Nephron (organoid): ENCODE data around the gene RREB1.

Source experiments
- H3K27ac Mint-ChIP-seq, 3 experiments: 2 replicates each; pipeline ENCODE4 v1.8.0; 2020; ENCODE audit warnings: mixed read lengths in 3 of 3, mild to moderate bottlenecking in 2 of 3, moderate library complexity in 1 of 3
- H3K27me3 Mint-ChIP-seq: 2 replicates; pipeline ENCODE4 v1.8.0; 2021; ENCODE audit warnings: low read depth, mild to moderate bottlenecking, moderate library complexity, mixed read lengths
- H3K36me3 Mint-ChIP-seq: 2 replicates; pipeline ENCODE4 v1.8.0; 2020; ENCODE audit warnings: low read depth, mixed read lengths
- H3K4me1 Mint-ChIP-seq: 2 replicates; pipeline ENCODE4 v1.8.0; 2020; ENCODE audit warnings: mixed read lengths
- H3K4me3 Mint-ChIP-seq, 3 experiments: 2 replicates each; pipeline ENCODE4 v1.8.0; 2020; ENCODE audit warnings: mild to moderate bottlenecking in 3 of 3, mixed read lengths in 3 of 3, moderate library complexity in 2 of 3
- H3K9me3 Mint-ChIP-seq: 2 replicates; pipeline ENCODE4 v1.8.0; 2020; ENCODE audit warnings: mixed read lengths
- CTCF ChIP-seq, 3 experiments: fragments of 200-600 bp; sonication (generic); IDR thresholded peaks; one replicate each; pipeline ENCODE4 v1.5.0; 2021; ENCODE audit warnings: antibody characterized with exemption in 3 of 3; ENCODE audit not compliant: unreplicated experiment in 3 of 3

The RREB1 gene

DNA sequence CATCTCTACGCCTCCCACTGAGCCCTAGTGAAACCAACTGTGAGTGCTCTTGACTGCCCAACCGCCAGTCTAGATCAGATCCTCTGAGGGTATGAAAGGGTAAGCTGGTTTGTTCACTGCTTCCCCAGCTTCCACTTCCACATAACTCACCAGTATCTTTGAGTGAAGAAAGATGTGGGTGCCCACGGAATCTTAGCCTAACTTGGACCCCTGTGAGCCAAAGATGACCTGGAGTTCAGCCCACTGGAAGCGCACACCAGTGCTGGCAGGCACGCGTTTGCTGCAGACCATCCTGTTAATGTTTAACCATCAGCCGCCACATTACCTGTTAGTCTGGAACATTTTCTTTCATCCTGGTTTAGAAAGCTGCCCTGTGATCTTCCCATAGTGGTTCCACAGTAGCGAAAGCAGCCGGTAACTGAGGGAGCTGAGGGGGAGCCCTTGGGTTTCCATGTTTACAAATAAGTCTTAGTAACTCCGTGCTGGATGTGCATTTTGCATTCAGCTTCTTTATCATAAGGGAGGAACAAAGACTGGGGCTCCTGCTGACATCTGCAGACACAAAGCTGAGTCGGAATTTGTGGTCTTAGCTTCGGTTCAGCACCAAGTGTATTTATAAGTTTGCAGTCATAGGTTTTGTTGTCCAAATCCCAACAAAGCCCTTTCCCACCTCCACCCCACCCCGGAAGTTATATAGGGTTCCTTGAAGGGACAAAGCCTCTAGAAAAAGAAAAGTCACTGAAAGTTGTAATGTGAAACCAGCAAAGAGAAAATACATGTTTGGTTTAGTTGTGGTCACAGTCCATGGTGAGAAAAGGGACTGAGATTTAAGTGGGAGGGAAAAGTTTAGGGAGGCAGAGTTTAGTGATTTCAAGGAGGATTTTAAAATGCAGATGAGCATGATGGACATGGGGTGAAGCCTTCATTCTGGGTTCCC lies 134.2 kb downstream of the RREB1 start:
- H3K27ac Mint-ChIP-seq = peak overlapping the region; percentile 81 to 93 (median 84)
- H3K27me3 Mint-ChIP-seq = no peaks in the 10 kb centered on the region
- H3K4me1 Mint-ChIP-seq = peaks cover 45% of the 10 kb centered on the region
- H3K4me3 Mint-ChIP-seq = peak overlapping the region in 2 of 3 experiments; percentile 6 to 25
- no peak for TF ChIP-seq CTCF (IDR thresholded peaks at IDR 0.05; ENCODE audit: unreplicated experiment in 3 of 3)
- peaks cover 18% of the 10 kb centered on the region for H3K36me3 Mint-ChIP-seq
- H3K9me3 Mint-ChIP-seq = no peaks in the 10 kb centered on the region

GRCh38 chr6:7242835-7243178 lies 135.0 kb downstream of the RREB1 start:
- TF ChIP-seq CTCF (IDR thresholded peaks at IDR 0.05; ENCODE audit: unreplicated experiment in 3 of 3) = no peak
- H3K4me1 Mint-ChIP-seq = peaks cover 45% of the 10 kb centered on the region
- H3K9me3 Mint-ChIP-seq = no peaks in the 10 kb centered on the region
- peak overlapping the region; percentile 81 to 86 (median 82) for H3K27ac Mint-ChIP-seq
- H3K36me3 Mint-ChIP-seq = peaks cover 20% of the 10 kb centered on the region
- H3K4me3 Mint-ChIP-seq = peak overlapping the region; percentile 11 to 24 (median 22)
- H3K27me3 Mint-ChIP-seq = no peaks in the 10 kb centered on the region

GRCh38 chr6:7243179-7243981 lies 135.6 kb downstream of the RREB1 start:
- TF ChIP-seq CTCF (IDR thresholded peaks at IDR 0.05; ENCODE audit: unreplicated experiment in 3 of 3) = peak; percentile 92 to 93 (median 93)
- Mint-ChIP-seq H3K9me3 (no peaks in the 10 kb centered on the region), H3K27me3 (no peaks in the 10 kb centered on the region), H3K27ac (peak overlapping the region; percentile 81 to 86 (median 82)), H3K4me1 (peaks cover 45% of the 10 kb centered on the region), H3K4me3 (peak overlapping the region; percentile 15 to 24 (median 24)), H3K36me3 (peaks cover 25% of the 10 kb centered on the region)

DNA sequence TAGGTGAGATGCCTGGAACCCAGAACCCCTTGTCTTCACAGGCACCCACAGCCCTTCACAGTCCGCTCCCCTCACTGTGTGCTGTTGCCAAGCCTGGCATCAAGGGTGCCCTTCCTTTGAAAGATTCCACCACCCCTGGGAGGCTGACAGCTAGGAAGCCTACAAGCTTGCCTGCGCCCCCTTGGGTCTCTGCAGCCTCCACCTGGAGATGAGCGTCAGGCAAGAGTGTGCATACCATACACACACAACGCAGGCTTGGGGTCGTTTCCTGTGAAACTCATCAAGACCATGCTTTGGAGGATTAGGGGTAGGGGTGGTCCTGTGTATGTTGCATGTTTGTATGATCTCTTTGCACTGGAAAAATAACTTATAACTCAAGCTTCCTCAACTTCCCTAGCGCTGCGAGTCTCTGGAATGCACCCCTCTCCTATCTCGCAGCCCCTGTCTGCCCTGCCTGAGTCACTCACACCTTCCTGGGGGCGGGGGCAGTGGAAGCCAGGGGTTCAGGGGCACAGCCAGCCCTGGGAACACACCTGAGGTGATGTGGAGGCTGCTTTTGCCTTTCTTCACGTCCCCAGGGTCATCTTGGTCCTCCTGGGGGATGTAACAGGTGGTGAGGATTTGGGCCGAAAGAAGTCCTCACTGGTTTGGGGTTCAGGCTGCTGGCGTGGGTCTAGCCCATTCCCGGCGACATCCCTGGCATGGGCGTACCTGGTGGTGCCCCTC lies 138.1 kb downstream of the RREB1 start:
- Mint-ChIP-seq H3K4me1 (peaks cover 28% of the 10 kb centered on the region), H3K9me3 (no peaks in the 10 kb centered on the region), H3K4me3 (no peak overlapping the region)

More for the DNA sequence above, 138.1 kb downstream of the RREB1 start:
- H3K27me3 Mint-ChIP-seq = no peaks in the 10 kb centered on the region
- peaks cover 31% of the 10 kb centered on the region for H3K36me3 Mint-ChIP-seq
- TF ChIP-seq CTCF (IDR thresholded peaks at IDR 0.05; ENCODE audit: unreplicated experiment in 3 of 3) = no peak
- H3K27ac Mint-ChIP-seq = no peak overlapping the region
